ENCODE data around the gene FOXO4. TPM values are rescaled to one million over a fixed set of nuclear protein-coding genes. Genes with fewer than 3 reads are reported as not detected.

FOXO4 gene
- total RNA-seq, 1 experiment from 2014 or later = 17.7 TPM

DNA sequence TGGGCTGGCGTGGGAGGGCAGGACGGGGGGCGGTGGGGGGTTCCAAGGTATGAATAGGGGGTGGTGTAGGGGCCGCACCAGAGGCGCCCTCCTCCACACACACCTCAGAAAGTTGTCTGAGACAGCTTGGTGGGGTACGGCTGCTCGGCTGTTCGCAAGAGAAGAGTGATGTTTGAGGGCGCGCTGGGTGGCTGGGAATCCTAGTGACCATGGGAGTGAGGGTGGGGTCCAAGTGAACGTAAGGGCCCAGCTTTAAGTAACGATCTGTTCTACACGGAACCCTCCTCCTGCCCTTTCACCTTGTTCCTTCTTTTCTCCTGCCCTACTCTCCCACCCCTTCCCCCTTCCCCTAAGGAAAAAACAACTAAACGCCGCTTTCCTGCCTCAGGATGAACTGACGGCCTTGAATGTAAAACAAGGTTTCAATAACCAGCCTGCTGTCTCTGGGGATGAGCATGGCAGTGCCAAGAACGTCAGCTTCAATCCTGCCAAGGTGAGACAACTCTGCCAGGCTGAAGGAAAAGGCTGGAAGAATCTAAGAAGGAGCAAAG is 23.4 kb downstream of the FOXO4 start:
- Mint-ChIP-seq H3K9me3 (peaks cover 51 to 63% of the 10 kb centered on the region in 2 experiments), H3K36me3 (ENCODE audit: insufficient read depth in 1 of 3, low read depth in 3 of 3) (peaks cover 22 to 41% (median 35%) of the 10 kb centered on the region in 3 experiments; a peak in 6 of 7 replicates), H3K4me3 (peak overlapping the region; percentile 75 to 82), H3K27me3 (ENCODE audit: low read depth) (peaks cover 39% of the 10 kb centered on the region), H3K27ac (no peak overlapping the region), H3K4me1 (peaks cover 3 to 4% of the 10 kb centered on the region in 2 experiments; a peak in 2 of 4 replicates)
- Histone ChIP-seq H3K9me3 (ENCODE audit: control insufficient read depth, low read depth, low read length) (peaks cover 34% of the 10 kb centered on the region), H3K23me2 (ENCODE audit: insufficient read length, low read depth, low read length, poor library complexity, severe bottlenecking) (peaks cover 2% of the 10 kb centered on the region), H4K5ac (ENCODE audit: insufficient read length, low read depth, low read length) (no peak overlapping the region), H3K4ac (ENCODE audit: low read depth, low read length) (no peak overlapping the region), H3T11ph (ENCODE audit: low read length) (no peak overlapping the region), H3K4me1 (ENCODE audit: insufficient read depth, low read length) (no peaks in the 10 kb centered on the region), H2AFZ (ENCODE audit: low read length) (no peak overlapping the region), H3K79me1 (ENCODE audit: insufficient read depth, low read depth, low read length, poor library complexity, severe bottlenecking) (no peaks in the 10 kb centered on the region), H2BK5ac (ENCODE audit: insufficient read length, low read length) (no peak overlapping the region), H4K20me1 (ENCODE audit: control insufficient read depth, insufficient read depth, insufficient read length) (no peaks in the 10 kb centered on the region), H2BK15ac (ENCODE audit: low read depth, low read length) (no peak overlapping the region), H4K91ac (ENCODE audit: insufficient read length, low read depth, low read length) (no peak overlapping the region), H2BK120ac (ENCODE audit: low read depth, low read length, poor library complexity, severe bottlenecking) (no peak overlapping the region), H3K27ac (ENCODE audit: insufficient read length, low read depth, low read length) (no peak overlapping the region), H3K23ac (ENCODE audit: insufficient read length, low read depth, low read length) (no peak overlapping the region), H3K27me3 (ENCODE audit: insufficient read depth, low read length) (no peaks in the 10 kb centered on the region), H3K18ac (ENCODE audit: insufficient read length, low read depth, low read length) (no peak overlapping the region), H3K14ac (ENCODE audit: insufficient read depth, low read length) (no peak overlapping the region), H2AK5ac (ENCODE audit: insufficient read length, low read length) (no peak overlapping the region), H3K9ac (ENCODE audit: extremely low read depth, insufficient read length, low read length) (no peak overlapping the region), H2BK12ac (ENCODE audit: insufficient read length, low read depth, low read length) (no peak overlapping the region), H3K79me2 (ENCODE audit: insufficient read depth, low read length) (no peaks in the 10 kb centered on the region), H3K4me2 (ENCODE audit: insufficient read depth, insufficient read length, low read length) (peak overlapping the region; percentile 4), H2BK20ac (ENCODE audit: low read depth, low read length, poor library complexity, severe bottlenecking) (no peak overlapping the region), H4K8ac (replicated peaks; ENCODE audit: insufficient read length, low read depth, low read length) (no peak overlapping the region), H3K56ac (ENCODE audit: insufficient read length, low read depth, low read length) (no peak overlapping the region)
- TF ChIP-seq, protein P1, sequence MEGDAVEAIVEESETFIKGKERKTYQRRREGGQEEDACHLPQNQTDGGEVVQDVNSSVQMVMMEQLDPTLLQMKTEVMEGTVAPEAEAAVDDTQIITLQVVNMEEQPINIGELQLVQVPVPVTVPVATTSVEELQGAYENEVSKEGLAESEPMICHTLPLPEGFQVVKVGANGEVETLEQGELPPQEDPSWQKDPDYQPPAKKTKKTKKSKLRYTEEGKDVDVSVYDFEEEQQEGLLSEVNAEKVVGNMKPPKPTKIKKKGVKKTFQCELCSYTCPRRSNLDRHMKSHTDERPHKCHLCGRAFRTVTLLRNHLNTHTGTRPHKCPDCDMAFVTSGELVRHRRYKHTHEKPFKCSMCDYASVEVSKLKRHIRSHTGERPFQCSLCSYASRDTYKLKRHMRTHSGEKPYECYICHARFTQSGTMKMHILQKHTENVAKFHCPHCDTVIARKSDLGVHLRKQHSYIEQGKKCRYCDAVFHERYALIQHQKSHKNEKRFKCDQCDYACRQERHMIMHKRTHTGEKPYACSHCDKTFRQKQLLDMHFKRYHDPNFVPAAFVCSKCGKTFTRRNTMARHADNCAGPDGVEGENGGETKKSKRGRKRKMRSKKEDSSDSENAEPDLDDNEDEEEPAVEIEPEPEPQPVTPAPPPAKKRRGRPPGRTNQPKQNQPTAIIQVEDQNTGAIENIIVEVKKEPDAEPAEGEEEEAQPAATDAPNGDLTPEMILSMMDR (conservative IDR thresholded peaks at IDR 0.05) = no peak
- no CpG with 5 or more reads among the region's 17 CpGs for WGBS (ENCODE audit: extremely low coverage, insufficient read length, low lambda C conversion rate)
- no peak for DNase-seq
